ENCODE results near the gene MEP1A. TPM values are rescaled to one million over a fixed set of nuclear protein-coding genes. Genes with fewer than 3 reads are reported as not detected.

The MEP1A gene
- total RNA-seq, 2 donors from 2014 or later = 38.0 to 207 TPM

DNA sequence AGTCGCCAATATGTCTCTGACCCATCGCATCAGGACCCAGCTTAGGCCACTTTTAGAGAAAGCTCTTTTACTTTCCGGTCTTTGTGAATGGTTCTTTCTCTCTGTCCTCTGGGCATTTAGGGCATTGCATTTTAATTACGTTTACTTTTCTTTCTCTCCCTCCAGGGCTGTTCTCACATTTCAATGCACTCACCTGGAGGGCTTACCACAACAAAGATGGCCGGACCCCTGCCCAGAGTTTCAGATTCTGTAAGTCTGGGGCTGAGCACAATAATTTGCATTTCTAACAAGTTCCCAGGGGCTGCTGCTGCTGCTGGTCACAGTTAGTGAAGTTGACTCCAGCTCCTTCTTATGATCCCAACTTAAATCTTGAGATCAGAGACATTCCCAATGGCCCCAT lies 43.5 kb upstream of the MEP1A start:
- no peak overlapping the region for H3K27ac ChIP-seq
- H3K4me1 ChIP-seq = no peaks in the 10 kb centered on the region
- intact Hi-C loops (cut with DNase I) = no loop called here
- H3K36me3 ChIP-seq = no peaks in the 10 kb centered on the region
- no peaks in the 10 kb centered on the region for H3K27me3 ChIP-seq
- TF ChIP-seq, protein P1, sequence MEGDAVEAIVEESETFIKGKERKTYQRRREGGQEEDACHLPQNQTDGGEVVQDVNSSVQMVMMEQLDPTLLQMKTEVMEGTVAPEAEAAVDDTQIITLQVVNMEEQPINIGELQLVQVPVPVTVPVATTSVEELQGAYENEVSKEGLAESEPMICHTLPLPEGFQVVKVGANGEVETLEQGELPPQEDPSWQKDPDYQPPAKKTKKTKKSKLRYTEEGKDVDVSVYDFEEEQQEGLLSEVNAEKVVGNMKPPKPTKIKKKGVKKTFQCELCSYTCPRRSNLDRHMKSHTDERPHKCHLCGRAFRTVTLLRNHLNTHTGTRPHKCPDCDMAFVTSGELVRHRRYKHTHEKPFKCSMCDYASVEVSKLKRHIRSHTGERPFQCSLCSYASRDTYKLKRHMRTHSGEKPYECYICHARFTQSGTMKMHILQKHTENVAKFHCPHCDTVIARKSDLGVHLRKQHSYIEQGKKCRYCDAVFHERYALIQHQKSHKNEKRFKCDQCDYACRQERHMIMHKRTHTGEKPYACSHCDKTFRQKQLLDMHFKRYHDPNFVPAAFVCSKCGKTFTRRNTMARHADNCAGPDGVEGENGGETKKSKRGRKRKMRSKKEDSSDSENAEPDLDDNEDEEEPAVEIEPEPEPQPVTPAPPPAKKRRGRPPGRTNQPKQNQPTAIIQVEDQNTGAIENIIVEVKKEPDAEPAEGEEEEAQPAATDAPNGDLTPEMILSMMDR (IDR thresholded peaks at IDR 0.05) = no peak
- no peak for DNase-seq
- H3K4me3 ChIP-seq = no peak overlapping the region
- H3K9me3 ChIP-seq = no peaks in the 10 kb centered on the region
- H3K9ac ChIP-seq (ENCODE audit: low read depth in 2 of 2, low read length in 2 of 2) = no peak overlapping the region

DNA sequence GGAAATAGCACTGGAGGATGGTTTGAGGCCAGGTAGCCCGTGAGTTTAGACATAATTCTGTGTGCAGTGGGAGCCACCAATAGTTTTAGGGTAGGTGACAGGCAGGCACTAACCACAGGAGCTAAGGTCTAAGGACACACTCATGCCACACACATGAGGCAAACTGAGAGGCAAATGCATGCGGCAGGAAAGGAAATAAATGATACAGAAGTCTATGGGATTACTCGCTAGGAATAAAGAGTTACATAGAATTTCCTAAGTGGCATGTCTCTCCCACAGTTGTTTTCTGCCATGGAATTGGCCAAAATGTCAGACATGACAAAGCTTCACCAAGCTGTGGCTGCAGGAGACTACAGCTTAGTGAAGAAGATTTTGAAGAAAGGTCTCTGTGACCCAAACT lies 41.5 kb upstream of the MEP1A start:
- DNase-seq = no peak
- Histone ChIP-seq H3K4me3 (no peak overlapping the region), H3K9ac (ENCODE audit: low read depth in 2 of 2, low read length in 2 of 2) (no peak overlapping the region), H3K27me3 (no peaks in the 10 kb centered on the region), H3K9me3 (no peaks in the 10 kb centered on the region), H3K36me3 (no peaks in the 10 kb centered on the region), H3K4me1 (no peaks in the 10 kb centered on the region), H3K27ac (no peak overlapping the region)
- intact Hi-C loops (cut with DNase I) = no loop called here
- TF ChIP-seq, protein P1 (IDR thresholded peaks at IDR 0.05) = no peak

DNA sequence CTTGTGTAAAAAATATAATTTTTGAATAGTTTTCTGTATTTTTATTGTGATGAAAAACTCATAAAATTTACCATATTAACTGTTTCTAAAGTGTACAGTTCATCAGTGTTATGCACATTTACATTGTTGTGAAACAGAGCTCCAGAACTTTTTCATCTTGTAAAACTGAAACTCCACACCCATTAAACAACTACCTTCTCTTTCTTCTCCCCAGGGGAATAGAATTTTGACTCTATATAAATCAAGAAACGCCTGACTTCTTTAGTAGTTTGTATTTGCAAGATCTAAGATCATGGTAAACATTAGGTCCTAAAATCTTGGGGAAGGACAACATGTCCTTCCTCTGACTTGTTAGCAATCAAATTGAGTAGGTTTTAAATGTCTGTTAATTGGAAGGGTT lies 37.3 kb upstream of the MEP1A start:
- Histone ChIP-seq H3K27ac (no peak overlapping the region), H3K9ac (ENCODE audit: low read depth in 2 of 2, low read length in 2 of 2) (no peak overlapping the region), H3K27me3 (no peaks in the 10 kb centered on the region), H3K4me3 (no peak overlapping the region), H3K4me1 (no peaks in the 10 kb centered on the region), H3K9me3 (no peaks in the 10 kb centered on the region), H3K36me3 (no peaks in the 10 kb centered on the region)
- no peak for DNase-seq
- intact Hi-C loops (cut with DNase I) = no loop called here
- TF ChIP-seq, protein P1 (IDR thresholded peaks at IDR 0.05) = no peak

DNA sequence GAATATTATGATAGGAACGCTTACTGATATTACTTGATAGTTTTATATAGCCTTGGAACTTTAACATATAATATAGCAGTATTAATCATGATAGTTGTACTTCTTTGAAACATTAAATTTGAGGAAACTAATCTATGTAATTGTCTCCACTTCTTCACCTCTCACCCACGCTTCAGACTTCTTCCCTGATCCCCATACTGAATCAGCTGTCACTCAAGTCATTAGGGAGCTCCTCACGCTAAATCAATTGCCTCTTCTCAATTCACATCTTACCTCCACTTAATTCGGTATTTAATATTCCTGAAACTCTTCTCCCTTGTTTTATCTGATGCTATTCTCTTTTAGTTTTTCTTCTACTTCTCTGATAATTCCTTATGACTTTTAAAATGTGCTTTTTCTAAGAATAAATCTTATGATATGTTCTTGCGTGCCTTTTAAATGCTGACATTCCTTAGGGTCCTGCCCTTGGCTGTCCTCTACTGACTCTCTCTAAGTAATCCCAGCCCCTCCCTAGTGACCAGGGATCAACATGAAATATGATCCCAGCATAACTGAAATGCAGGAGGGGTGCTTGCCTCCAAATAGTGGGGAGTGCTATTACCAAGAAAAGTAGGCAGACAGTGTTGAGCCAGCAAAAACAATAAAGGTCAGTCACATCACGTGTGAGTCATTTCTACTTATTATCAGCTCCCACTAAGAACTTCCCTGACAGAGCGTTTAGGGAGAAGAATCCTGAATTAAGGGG lies 36.5 kb upstream of the MEP1A start:
- Histone ChIP-seq H3K36me3 (no peaks in the 10 kb centered on the region), H3K27me3 (no peaks in the 10 kb centered on the region), H3K27ac (no peak overlapping the region), H3K4me3 (no peak overlapping the region), H3K9me3 (no peaks in the 10 kb centered on the region), H3K4me1 (no peaks in the 10 kb centered on the region), H3K9ac (ENCODE audit: low read depth in 2 of 2, low read length in 2 of 2) (no peak overlapping the region)
- intact Hi-C loops (cut with DNase I) = no loop called here
- no peak for DNase-seq
- TF ChIP-seq, protein P1 (IDR thresholded peaks at IDR 0.05) = no peak

DNA sequence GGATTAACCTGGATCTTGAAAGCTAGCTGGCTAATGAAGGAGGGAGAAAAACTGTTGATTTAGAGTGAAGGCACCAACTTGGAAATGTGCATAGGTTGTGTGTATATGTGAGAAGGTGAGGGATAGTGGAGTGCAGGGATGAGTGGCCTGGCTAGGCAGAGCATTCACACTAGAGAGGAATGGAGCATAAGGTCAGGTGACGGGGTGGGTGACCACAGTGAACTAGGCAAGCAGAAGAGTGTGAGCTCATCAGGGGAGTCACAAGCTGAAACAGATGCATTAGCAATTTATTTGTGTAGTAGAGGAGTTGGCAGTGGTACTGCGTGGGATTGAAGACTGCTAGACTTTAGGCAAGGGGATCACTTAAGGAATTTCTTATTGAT lies 36.0 kb upstream of the MEP1A start:
- Histone ChIP-seq H3K4me3 (no peak overlapping the region), H3K36me3 (no peaks in the 10 kb centered on the region), H3K27ac (no peak overlapping the region), H3K9me3 (no peaks in the 10 kb centered on the region), H3K27me3 (no peaks in the 10 kb centered on the region), H3K9ac (ENCODE audit: low read depth in 2 of 2, low read length in 2 of 2) (no peak overlapping the region), H3K4me1 (no peaks in the 10 kb centered on the region)
- TF ChIP-seq, protein P1 (IDR thresholded peaks at IDR 0.05) = no peak
- DNase-seq = no peak
- intact Hi-C loops (cut with DNase I) = no loop called here

Data from colonic mucosa (tissue), 4 donors.